Measurements from ENCODE around the gene PLEKHG5. TPM values are rescaled to one million over a fixed set of nuclear protein-coding genes. Genes with fewer than 3 reads are reported as not detected.

Gene PLEKHG5
- total RNA-seq, 1 experiment from 2014 or later: 0.86 TPM

GRCh38 chr1:6473974-6474814, 17.3 kb downstream of the PLEKHG5 start:
- Histone ChIP-seq H3K9me3 (ENCODE audit: low read depth, low read length, poor library complexity, severe bottlenecking) (no peaks in the 10 kb centered on the region), H3K4me3 (ENCODE audit: low read depth, low read length, poor library complexity, severe bottlenecking) (no peak overlapping the region), H3K36me3 (ENCODE audit: insufficient read depth, low read length, poor library complexity, severe bottlenecking) (no peaks in the 10 kb centered on the region), H3K27ac (ENCODE audit: low read depth, low read length, poor library complexity, severe bottlenecking) (no peak overlapping the region), H3K4me1 (ENCODE audit: insufficient read depth, low read length, poor library complexity, severe bottlenecking) (no peaks in the 10 kb centered on the region), H3K27me3 (replicated peaks; ENCODE audit: insufficient read depth, low read depth, low read length, poor library complexity) (no peaks in the 10 kb centered on the region)
- TF ChIP-seq EZH2 (IDR thresholded peaks at IDR 0.05; ENCODE audit: borderline replicate concordance, low read depth, low read length, poor library complexity, severe bottlenecking) (no peak), CTCF (conservative IDR thresholded peaks at IDR 0.05; ENCODE audit: low read depth, low read length) (no peak)
- BruUV-seq (replicated peaks): no TSS peak
- no peak for DNase-seq (ENCODE audit: low spot score)
- intact Hi-C loops (cut with micrococcal nuclease; ENCODE audit: unreplicated experiment): loop anchor here (2.0 kb wide), 1 partner anchor 227 kb away; no protein-coding TSS in a partner anchor
- CTCF ChIA-PET: interaction anchor here (0.5 kb wide), 1 partner anchor 34 kb away, joined by 4 read pairs; no protein-coding TSS in a partner anchor
- POLR2A ChIA-PET (ENCODE audit: low non-redundant PET): no interaction called here

- DNase-seq (ENCODE audit: low spot score): no peak
- ChIA-PET POLR2A (ENCODE audit: low non-redundant PET) (no interaction called here), CTCF (interaction anchor here (0.9 to 1.1 kb wide), 2 partner anchors 12 to 227 kb away, joined by 3 to 5 read pairs; no protein-coding TSS in a partner anchor)
- Histone ChIP-seq H3K4me3 (ENCODE audit: low read depth, low read length, poor library complexity, severe bottlenecking) (no peak overlapping the region), H3K27me3 (replicated peaks; ENCODE audit: insufficient read depth, low read depth, low read length, poor library complexity) (no peaks in the 10 kb centered on the region), H3K9me3 (ENCODE audit: low read depth, low read length, poor library complexity, severe bottlenecking) (no peaks in the 10 kb centered on the region), H3K4me1 (ENCODE audit: insufficient read depth, low read length, poor library complexity, severe bottlenecking) (no peaks in the 10 kb centered on the region), H3K36me3 (ENCODE audit: insufficient read depth, low read length, poor library complexity, severe bottlenecking) (no peaks in the 10 kb centered on the region), H3K27ac (ENCODE audit: low read depth, low read length, poor library complexity, severe bottlenecking) (no peak overlapping the region)
- no TSS peak for BruUV-seq (replicated peaks)
- TF ChIP-seq EZH2 (IDR thresholded peaks at IDR 0.05; ENCODE audit: borderline replicate concordance, low read depth, low read length, poor library complexity, severe bottlenecking) (no peak), CTCF (conservative IDR thresholded peaks at IDR 0.05; ENCODE audit: low read depth, low read length) (no peak)
- intact Hi-C loops (cut with micrococcal nuclease; ENCODE audit: unreplicated experiment): no loop called here
These were observed 18.3 kb downstream of the PLEKHG5 start for GRCh38 chr1:6473156-6473555.

- ChIA-PET CTCF (interaction anchor here (1.1 kb wide), 1 partner anchor 226 kb away, joined by 3 read pairs; no protein-coding TSS in a partner anchor), POLR2A (ENCODE audit: low non-redundant PET) (no interaction called here)
- intact Hi-C loops (cut with micrococcal nuclease; ENCODE audit: unreplicated experiment): no loop called here
- no peaks in the 10 kb centered on the region for H3K36me3 ChIP-seq (ENCODE audit: insufficient read depth, low read length, poor library complexity, severe bottlenecking)
- no peaks in the 10 kb centered on the region for H3K4me1 ChIP-seq (ENCODE audit: insufficient read depth, low read length, poor library complexity, severe bottlenecking)
- DNase-seq (ENCODE audit: low spot score): no peak
- no TSS peak for BruUV-seq (replicated peaks)
- H3K27me3 ChIP-seq (replicated peaks; ENCODE audit: insufficient read depth, low read depth, low read length, poor library complexity): no peaks in the 10 kb centered on the region
- TF ChIP-seq EZH2 (IDR thresholded peaks at IDR 0.05; ENCODE audit: borderline replicate concordance, low read depth, low read length, poor library complexity, severe bottlenecking): no peak
- TF ChIP-seq CTCF (conservative IDR thresholded peaks at IDR 0.05; ENCODE audit: low read depth, low read length): peak; percentile 59
- no peaks in the 10 kb centered on the region for H3K9me3 ChIP-seq (ENCODE audit: low read depth, low read length, poor library complexity, severe bottlenecking)
- no peak overlapping the region for H3K27ac ChIP-seq (ENCODE audit: low read depth, low read length, poor library complexity, severe bottlenecking)
- H3K4me3 ChIP-seq (ENCODE audit: low read depth, low read length, poor library complexity, severe bottlenecking): no peak overlapping the region
These were observed 19.1 kb downstream of the PLEKHG5 start for GRCh38 chr1:6472391-6472790.
